Fibroblast of skin of scalp (primary cell): ENCODE results near the gene MRGPRG.
"Not testable (repeated sequence)": the region's sequence is repeated elsewhere in the genome, so short reads cannot be mapped to it uniquely, and the experiment has no call there.

Source experiments
- DNase-seq: peaks from one replicate; pipeline ENCODE4 v3.0.0-alpha.2; 2013

MRGPRG gene

GRCh38 chr11:3173795-3174194, 44.8 kb downstream of the MRGPRG start:
- DNase-seq = no peak

GRCh38 chr11:3171931-3172560, 46.6 kb downstream of the MRGPRG start:
- no peak for DNase-seq

- DNase-seq = no peak
Measured at GRCh38 chr11:3170756-3171650, 47.6 kb downstream of the MRGPRG start.

DNA sequence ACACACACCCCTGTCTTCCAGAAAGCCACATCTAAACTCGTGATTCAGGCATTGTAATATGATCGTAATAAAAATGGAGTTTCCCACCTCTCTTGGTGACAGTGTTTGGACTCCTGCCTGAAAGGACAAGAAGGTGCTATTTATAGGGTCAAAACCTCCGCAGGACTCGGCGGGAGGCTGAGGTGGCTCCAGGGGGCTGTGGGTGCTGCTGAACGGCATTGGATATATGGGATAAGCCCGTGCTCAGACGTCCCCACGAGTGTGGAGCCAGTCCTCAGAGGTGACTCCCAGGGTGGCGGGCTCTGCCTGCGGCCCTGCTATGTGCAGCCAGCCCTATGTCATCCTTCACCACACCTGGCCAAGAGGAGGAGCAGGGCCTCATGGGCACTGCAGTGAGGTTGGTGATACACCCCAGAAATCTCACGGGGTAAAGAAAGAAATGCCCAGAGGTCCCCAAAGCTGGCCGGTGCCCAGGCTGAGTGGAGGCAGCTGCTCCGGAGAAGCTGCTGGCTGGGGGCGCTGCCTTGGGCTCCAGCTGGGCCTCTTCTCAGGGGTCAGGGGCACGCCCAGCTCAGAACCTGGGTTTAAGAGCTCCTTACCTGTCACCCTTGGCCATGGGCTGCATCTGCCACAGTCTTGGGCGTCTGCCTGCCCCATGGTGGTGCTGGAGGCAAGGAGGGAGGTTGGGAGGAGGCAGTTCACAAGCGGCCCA, 48.4 kb downstream of the MRGPRG start:
- no peak for DNase-seq

- peak; percentile 71 for DNase-seq
Measured at GRCh38 chr11:3169255-3170043, 49.2 kb downstream of the MRGPRG start.

- DNase-seq = not testable (repeated sequence)
Measured at GRCh38 chr11:3168742-3169254, 49.8 kb downstream of the MRGPRG start.
